DND-41 (cell line): Measurements from ENCODE around the gene RNF31.

ENCODE experiments used
- ATAC-seq: fragments of 200-7000 bp; cut with Tn5 transposase; 3 replicates; pipeline ENCODE4 v1.9.1; 2021; ENCODE audit warnings: low read depth; ENCODE audit not compliant: insufficient read depth
- DNase-seq: peaks from one replicate; pipeline ENCODE4 v3.0.0-alpha.2; 2020
- H2AFZ ChIP-seq: 2 replicates; pipeline ENCODE4 v1.6.0; 2012; ENCODE audit warnings: low read depth, low read length
- H3K27ac ChIP-seq: 2 replicates; pipeline ENCODE4 v1.5.1; 2012; ENCODE audit warnings: low read length, inconsistent platforms
- H3K27me3 ChIP-seq: fragments of 200-600 bp; sonication (generic); 2 replicates; pipeline ENCODE4 v1.6.0; 2012; ENCODE audit warnings: low read length, mild to moderate bottlenecking, inconsistent platforms; ENCODE audit not compliant: insufficient read depth, poor library complexity
- H3K36me3 ChIP-seq: 2 replicates; pipeline ENCODE4 v1.5.1; 2012; ENCODE audit warnings: low read length, inconsistent platforms; ENCODE audit not compliant: insufficient read depth
- H3K4me1 ChIP-seq: 2 replicates; pipeline ENCODE4 v1.5.1; 2012; ENCODE audit warnings: mild to moderate bottlenecking, low read length; ENCODE audit not compliant: insufficient read depth
- H3K4me2 ChIP-seq: 2 replicates; pipeline ENCODE4 v1.6.0; 2012; ENCODE audit warnings: mild to moderate bottlenecking, moderate library complexity, low read length, inconsistent platforms; ENCODE audit not compliant: insufficient read depth
- H3K4me3 ChIP-seq, 2 experiments: fragments of 200-600 bp in 1 of 2; shearing (Covaris generic) in 1 of 2; 2 replicates each; pipeline ENCODE4 v1.5.1; 2012 to 2016; ENCODE audit warnings: inconsistent platforms in 2 of 2, low read length in 2 of 2, mild to moderate bottlenecking in 2 of 2, low read depth in 1 of 2, moderate library complexity in 1 of 2
- H3K79me2 ChIP-seq: 2 replicates; pipeline ENCODE4 v1.6.0; 2012; ENCODE audit warnings: low read length, inconsistent platforms; ENCODE audit not compliant: insufficient read depth
- H3K9ac ChIP-seq: 2 replicates; pipeline ENCODE4 v1.6.0; 2012; ENCODE audit warnings: low read depth, mild to moderate bottlenecking, inconsistent platforms, low read length, moderate library complexity
- H3K9me3 ChIP-seq: 2 replicates; pipeline ENCODE4 v1.5.1; 2012; ENCODE audit warnings: low read length, moderate library complexity, mild to moderate bottlenecking, inconsistent platforms; ENCODE audit not compliant: insufficient read depth, severe bottlenecking
- H4K20me1 ChIP-seq: 2 replicates; pipeline ENCODE4 v1.6.0; 2012; ENCODE audit warnings: low read length; ENCODE audit not compliant: insufficient read depth
- EZH2 ChIP-seq: IDR thresholded peaks from 3 replicates; pipeline ENCODE4 v1.6.1; 2012; ENCODE audit warnings: borderline replicate concordance, low read depth, mild to moderate bottlenecking, moderate library complexity, low read length, inconsistent platforms; ENCODE audit not compliant: severe bottlenecking
- TF ChIP-seq, protein P1 (sequence below): IDR thresholded peaks from 2 replicates; pipeline ENCODE4 v1.5.1; 2012; ENCODE audit warnings: borderline replicate concordance, low read length, moderate library complexity, mild to moderate bottlenecking; ENCODE audit not compliant: poor library complexity, severe bottlenecking; ENCODE audit errors: extremely low read depth

RNF31 gene

DNA sequence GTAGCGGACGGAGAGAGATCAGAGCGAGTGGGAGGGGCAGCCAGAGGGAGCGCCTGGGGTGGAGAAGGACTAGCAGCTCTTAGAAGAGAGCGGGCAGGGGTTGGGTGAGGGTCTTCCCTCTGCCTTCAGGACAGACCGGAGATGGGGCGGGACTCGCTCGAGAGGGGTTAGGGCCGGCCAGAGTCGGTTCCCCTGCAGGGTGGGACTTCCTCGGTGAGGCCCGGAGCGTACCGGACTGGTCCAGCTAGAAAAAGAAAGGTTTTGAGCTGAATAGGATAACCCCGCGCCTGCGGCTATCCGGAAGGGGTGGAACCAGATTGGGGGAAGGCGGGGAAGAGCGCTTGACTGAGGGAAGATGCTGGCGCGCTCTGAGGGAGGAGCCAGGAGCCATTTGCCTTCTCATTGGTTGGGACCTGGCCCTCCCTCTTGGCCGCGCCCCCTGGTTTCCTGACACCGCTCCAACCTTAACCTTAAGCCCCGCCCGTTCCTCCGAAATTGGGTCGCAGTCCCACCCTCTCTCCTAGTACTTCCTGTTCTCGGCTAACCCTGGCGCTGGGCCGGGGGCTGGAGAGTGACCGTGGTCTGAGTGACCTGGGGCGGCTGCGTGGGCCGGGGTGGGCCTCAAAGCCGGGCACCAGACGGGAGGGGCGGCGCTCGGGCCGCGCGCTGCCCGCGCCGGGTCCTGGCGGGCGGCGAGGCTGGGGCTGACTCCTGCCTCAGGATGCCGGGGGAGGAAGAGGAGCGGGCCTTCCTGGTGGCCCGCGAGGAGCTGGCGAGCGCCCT is at the start of gene RNF31:
RNF31 (plus strand) TSS at position 521 of the 783 bp plus-strand sequence; CDS start at position 722, 201 bp downstream.
- TF ChIP-seq EZH2 = no peak
- TF ChIP-seq, protein P1, sequence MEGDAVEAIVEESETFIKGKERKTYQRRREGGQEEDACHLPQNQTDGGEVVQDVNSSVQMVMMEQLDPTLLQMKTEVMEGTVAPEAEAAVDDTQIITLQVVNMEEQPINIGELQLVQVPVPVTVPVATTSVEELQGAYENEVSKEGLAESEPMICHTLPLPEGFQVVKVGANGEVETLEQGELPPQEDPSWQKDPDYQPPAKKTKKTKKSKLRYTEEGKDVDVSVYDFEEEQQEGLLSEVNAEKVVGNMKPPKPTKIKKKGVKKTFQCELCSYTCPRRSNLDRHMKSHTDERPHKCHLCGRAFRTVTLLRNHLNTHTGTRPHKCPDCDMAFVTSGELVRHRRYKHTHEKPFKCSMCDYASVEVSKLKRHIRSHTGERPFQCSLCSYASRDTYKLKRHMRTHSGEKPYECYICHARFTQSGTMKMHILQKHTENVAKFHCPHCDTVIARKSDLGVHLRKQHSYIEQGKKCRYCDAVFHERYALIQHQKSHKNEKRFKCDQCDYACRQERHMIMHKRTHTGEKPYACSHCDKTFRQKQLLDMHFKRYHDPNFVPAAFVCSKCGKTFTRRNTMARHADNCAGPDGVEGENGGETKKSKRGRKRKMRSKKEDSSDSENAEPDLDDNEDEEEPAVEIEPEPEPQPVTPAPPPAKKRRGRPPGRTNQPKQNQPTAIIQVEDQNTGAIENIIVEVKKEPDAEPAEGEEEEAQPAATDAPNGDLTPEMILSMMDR = no peak
- Histone ChIP-seq H3K27ac (peak within 1 kb of the TSS; percentile 92), H3K79me2 (peaks cover 54% of the 10 kb centered on the region), H3K27me3 (no peaks in the 10 kb centered on the region), H2AFZ (peak within 1 kb of the TSS; percentile 81), H3K9ac (peak within 1 kb of the TSS; percentile 81), H3K36me3 (peaks cover 70% of the 10 kb centered on the region), H3K9me3 (no peaks in the 10 kb centered on the region), H3K4me1 (peaks cover 62% of the 10 kb centered on the region), H3K4me2 (peak within 1 kb of the TSS; percentile 93), H3K4me3 (peak within 1 kb of the TSS; percentile 67 to 76), H4K20me1 (peaks cover 28% of the 10 kb centered on the region)
- ATAC-seq = peak; percentile 85
- DNase-seq = peak; percentile 99

DNA sequence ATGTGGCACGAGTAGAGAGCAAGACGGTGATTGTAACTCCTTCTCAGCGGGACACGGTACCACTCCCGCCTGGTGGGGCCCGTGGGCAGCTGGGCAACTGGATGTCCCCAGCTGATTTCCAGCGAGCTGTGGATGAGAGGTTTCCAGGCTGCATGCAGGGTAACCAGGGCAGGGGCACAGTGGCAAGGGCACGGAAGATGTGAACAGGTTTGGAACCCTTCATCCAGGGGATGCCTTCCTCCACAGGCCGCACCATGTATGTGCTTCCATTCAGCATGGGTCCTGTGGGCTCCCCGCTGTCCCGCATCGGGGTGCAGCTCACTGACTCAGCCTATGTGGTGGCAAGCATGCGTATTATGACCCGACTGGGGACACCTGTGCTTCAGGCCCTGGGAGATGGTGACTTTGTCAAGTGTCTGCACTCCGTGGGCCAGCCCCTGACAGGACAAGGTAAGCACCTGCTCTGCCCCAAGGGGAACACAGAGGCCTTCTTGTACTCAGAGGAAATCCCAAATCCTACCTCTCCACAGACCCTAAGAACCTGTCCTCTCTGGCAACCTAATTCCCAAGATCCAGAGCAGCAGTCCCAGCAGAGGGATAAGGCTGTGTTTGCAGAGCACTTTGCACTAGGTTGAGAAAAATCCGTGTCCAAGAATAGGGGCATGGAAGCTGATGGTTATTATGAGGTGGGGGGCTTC is 48.9 kb upstream of the RNF31 start:
- peaks cover 22% of the 10 kb centered on the region for H3K79me2 ChIP-seq
- H3K36me3 ChIP-seq = peaks cover 49% of the 10 kb centered on the region
- ATAC-seq (no peak), DNase-seq (no peak)
- no peak overlapping the region for H3K27ac ChIP-seq
- H3K4me2 ChIP-seq = no peak overlapping the region
- no peak overlapping the region for H2AFZ ChIP-seq
- no peaks in the 10 kb centered on the region for H3K27me3 ChIP-seq
- no peaks in the 10 kb centered on the region for H4K20me1 ChIP-seq
- no peak overlapping the region for H3K9ac ChIP-seq
- TF ChIP-seq, protein P1 = no peak
- TF ChIP-seq EZH2 = no peak
- no peaks in the 10 kb centered on the region for H3K9me3 ChIP-seq
- H3K4me1 ChIP-seq = peaks cover 19% of the 10 kb centered on the region
- no peak overlapping the region for H3K4me3 ChIP-seq

DNA sequence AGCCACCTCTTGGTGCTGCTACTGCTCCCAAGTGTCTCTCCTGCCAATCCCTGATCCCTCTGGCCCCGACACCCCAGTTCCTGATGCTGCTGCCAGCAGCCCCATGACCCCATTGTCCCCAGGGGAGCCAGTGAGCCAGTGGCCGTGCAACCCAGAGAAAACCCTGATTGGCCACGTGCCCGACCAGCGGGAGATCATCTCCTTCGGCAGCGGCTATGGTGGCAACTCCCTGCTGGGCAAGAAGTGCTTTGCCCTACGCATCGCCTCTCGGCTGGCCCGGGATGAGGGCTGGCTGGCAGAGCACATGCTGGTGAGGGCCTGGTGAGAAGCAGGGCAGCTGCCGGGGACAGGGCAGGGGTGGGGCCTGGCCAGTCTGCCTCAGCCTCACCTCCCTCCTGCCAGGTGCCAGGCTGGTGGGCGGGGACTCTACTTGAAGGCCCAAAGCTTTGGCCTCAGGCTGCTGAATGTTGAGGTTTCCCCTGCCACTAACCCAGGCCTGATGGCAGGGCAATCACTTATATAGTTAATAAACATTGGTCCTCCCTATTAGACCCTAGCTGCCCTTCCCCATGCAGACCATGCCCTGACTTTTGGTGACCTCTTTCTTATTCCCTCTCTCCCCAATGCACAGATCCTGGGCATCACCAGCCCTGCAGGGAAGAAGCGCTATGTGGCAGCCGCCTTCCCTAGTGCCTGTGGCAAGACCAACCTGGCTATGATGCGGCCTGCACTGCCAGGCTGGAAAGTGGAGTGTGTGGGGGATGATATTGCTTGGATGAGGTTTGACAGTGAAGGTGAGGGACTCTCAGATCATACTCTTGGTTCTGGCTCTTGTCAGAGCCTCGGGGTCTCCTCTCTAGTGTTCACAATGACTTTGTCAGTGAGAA is 48.1 kb upstream of the RNF31 start:
- H3K4me2 ChIP-seq = no peak overlapping the region
- H4K20me1 ChIP-seq = no peaks in the 10 kb centered on the region
- H3K4me3 ChIP-seq = no peak overlapping the region
- TF ChIP-seq, protein P1 = no peak
- TF ChIP-seq EZH2 = no peak
- DNase-seq = no peak
- H3K36me3 ChIP-seq = peaks cover 55% of the 10 kb centered on the region
- no peak overlapping the region for H2AFZ ChIP-seq
- H3K27me3 ChIP-seq = no peaks in the 10 kb centered on the region
- ATAC-seq = no peak
- H3K27ac ChIP-seq = no peak overlapping the region
- H3K79me2 ChIP-seq = peaks cover 22% of the 10 kb centered on the region
- no peaks in the 10 kb centered on the region for H3K9me3 ChIP-seq
- no peak overlapping the region for H3K9ac ChIP-seq
- H3K4me1 ChIP-seq = peaks cover 13% of the 10 kb centered on the region
